PC-9 (cell line): ENCODE measurements around the gene SCRN3.

Experiments
- CTCF ChIP-seq: fragments of 200-600 bp; sonication (generic); conservative IDR thresholded peaks from 2 replicates; pipeline ENCODE4 v1.6.1; 2017; ENCODE audit warnings: mixed run types, antibody characterized with exemption, mild to moderate bottlenecking, moderate library complexity
- EZH2 ChIP-seq: fragments of 200-600 bp; sonication (generic); IDR thresholded peaks from 2 replicates; pipeline ENCODE4 v1.8.0; 2017; ENCODE audit warnings: antibody characterized with exemption, low read depth

GRCh38 chr2:174392706-174393105, 2.8 kb upstream of the SCRN3 start:
- no peak for TF ChIP-seq EZH2
- TF ChIP-seq CTCF, result no peak
